ENCODE measurements around the gene CCDC159. TPM values are rescaled to one million over a fixed set of nuclear protein-coding genes. Genes with fewer than 3 reads are reported as not detected.

The CCDC159 gene
- total RNA-seq, 3 donors from 2014 or later: 8.6 to 30.2 (median 25.5) TPM

- no peak overlapping the region for H3K27ac ChIP-seq
Measured at GRCh38 chr19:11400798-11401197, 54.5 kb downstream of the CCDC159 start.

GRCh38 chr19:11401808-11402543, 55.7 kb downstream of the CCDC159 start:
- intact Hi-C loops (cut with DNase I; ENCODE audit: low total_unique reads): no loop called here
- no peaks in the 10 kb centered on the region for H3K36me3 ChIP-seq
- H3K4me3 ChIP-seq: no peak overlapping the region
- no peaks in the 10 kb centered on the region for H3K27me3 ChIP-seq
- no peak for TF ChIP-seq CTCF (IDR thresholded peaks at IDR 0.05)
- no peak for TF ChIP-seq POLR2A (IDR thresholded peaks at IDR 0.05)
- no peaks in the 10 kb centered on the region for H3K9me3 ChIP-seq
- DNase-seq (ENCODE audit: low spot score in 2 of 2): no peak
- no peaks in the 10 kb centered on the region for H3K4me1 ChIP-seq
- no peak overlapping the region for H3K27ac ChIP-seq

More at GRCh38 chr19:11400798-11401197, 54.5 kb downstream of the CCDC159 start:
- no peaks in the 10 kb centered on the region for H3K9me3 ChIP-seq
- DNase-seq (ENCODE audit: low spot score in 2 of 2): no peak
- no peaks in the 10 kb centered on the region for H3K36me3 ChIP-seq
- H3K4me1 ChIP-seq: no peaks in the 10 kb centered on the region
- H3K4me3 ChIP-seq: no peak overlapping the region
- TF ChIP-seq POLR2A (IDR thresholded peaks at IDR 0.05) (no peak), CTCF (IDR thresholded peaks at IDR 0.05) (no peak), POLR2AphosphoS5 (IDR thresholded peaks at IDR 0.05) (no peak)
- intact Hi-C loops (cut with DNase I; ENCODE audit: low total_unique reads): no loop called here
- no peaks in the 10 kb centered on the region for H3K27me3 ChIP-seq

Other genes starting within 250 kb of the CCDC159 start
- 1 to 10 TPM in 2 of 3 donors, under 1 TPM in 1; 0.66 to 4.8 (median 2.3) TPM for gene SPC24, start 190.7 kb upstream of the CCDC159 start, total RNA-seq
- 100 to 1,000 TPM; 142 to 477 (median 197) TPM for gene KANK2, start 149.0 kb upstream of the CCDC159 start, total RNA-seq
- 10 to 100 TPM in 1 of 3 donors, under 1 TPM in 1, not detected in 1; 0.44 to 17.9 TPM for gene ANGPTL8, start 106.9 kb upstream of the CCDC159 start, total RNA-seq
- 10 to 100 TPM; 20.9 to 59.3 (median 49.6) TPM for gene DOCK6, start 84.0 kb upstream of the CCDC159 start, total RNA-seq
- not detected for gene TSPAN16, start 50.4 kb upstream of the CCDC159 start, total RNA-seq
- 10 to 100 TPM; 17.9 to 23.7 (median 22.6) TPM for gene RAB3D, start 6.9 kb upstream of the CCDC159 start, total RNA-seq
- gene TMEM205, start 251 bp upstream of the CCDC159 start, total RNA-seq: 100 to 1,000 TPM; 216 to 286 (median 243) TPM
- 10 to 100 TPM in 2 of 3 donors, 1 to 10 TPM in 1; 7.7 to 19.0 (median 11.3) TPM for gene PLPPR2, start 8.9 kb downstream of the CCDC159 start, total RNA-seq
- 1 to 10 TPM; 1.1 to 2.6 (median 2.2) TPM for gene SWSAP1, start 28.1 kb downstream of the CCDC159 start, total RNA-seq
- 1 to 10 TPM; 2.9 to 6.2 (median 4.1) TPM for gene EPOR, start 37.8 kb downstream of the CCDC159 start, total RNA-seq
- gene RGL3, start 72.8 kb downstream of the CCDC159 start, total RNA-seq: 10 to 100 TPM in 1 of 3 donors, 1 to 10 TPM in 2; 3.7 to 18.4 (median 9.8) TPM
- gene ODAD3, start 88.6 kb downstream of the CCDC159 start, total RNA-seq: under 1 TPM in 2 of 3 donors, not detected in 1; 0.33 to 0.59 TPM
- gene PRKCSH, start 89.1 kb downstream of the CCDC159 start, total RNA-seq: 10 to 100 TPM; 69.5 to 95.9 (median 92.1) TPM
- gene ELAVL3, start 134.5 kb downstream of the CCDC159 start, total RNA-seq: not detected
- 10 to 100 TPM in 2 of 3 donors, 1 to 10 TPM in 1; 3.4 to 14.0 (median 10.8) TPM for gene ZNF653, start 159.3 kb downstream of the CCDC159 start, total RNA-seq
- 10 to 100 TPM; 37.0 to 56.0 (median 53.6) TPM for gene ECSIT, start 182.6 kb downstream of the CCDC159 start, total RNA-seq
- 100 to 1,000 TPM in 1 of 3 donors, 10 to 100 TPM in 1, 1 to 10 TPM in 1; 2.2 to 106 (median 74.3) TPM for gene CNN1, start 192.3 kb downstream of the CCDC159 start, total RNA-seq
- gene ELOF1, start 212.7 kb downstream of the CCDC159 start, total RNA-seq: 10 to 100 TPM; 31.7 to 38.0 (median 37.3) TPM
- 100 to 1,000 TPM in 1 of 3 donors, 10 to 100 TPM in 2; 33.4 to 101 (median 92.8) TPM for gene ACP5, start 231.1 kb downstream of the CCDC159 start, total RNA-seq